ENCODE measurements around the gene RBM18. TPM values are rescaled to one million over a fixed set of nuclear protein-coding genes. Genes with fewer than 3 reads are reported as not detected.

The RBM18 gene
- total RNA-seq, 2 experiments from 2014 or later: 20.9 to 23.4 TPM

DNA sequence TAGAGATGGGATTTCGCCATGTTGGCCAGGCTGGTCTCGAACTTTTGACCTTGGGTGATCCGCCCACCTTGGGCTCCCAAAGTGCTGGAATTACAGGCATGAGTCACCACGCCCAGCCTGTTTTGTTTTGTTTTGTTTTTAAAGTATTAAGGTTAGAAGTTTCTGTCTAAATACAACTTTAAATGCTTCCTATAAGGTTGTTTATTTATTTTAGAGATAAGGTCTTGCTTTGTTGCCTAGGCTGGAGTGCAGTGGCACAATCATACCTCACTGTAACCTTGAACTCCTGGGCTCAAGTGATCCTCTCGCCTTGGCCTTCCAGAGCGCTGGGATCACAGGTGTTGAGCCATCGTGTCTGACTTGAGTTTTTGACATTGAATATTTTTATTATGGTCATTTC, 11.5 kb upstream of the RBM18 start:
- peaks cover 1% of the 10 kb centered on the region for H3K9me3 Mint-ChIP-seq
- H3K36me3 Mint-ChIP-seq: peaks cover 49% of the 10 kb centered on the region
- no peaks in the 10 kb centered on the region for H3K27me3 Mint-ChIP-seq
- H3K4me1 Mint-ChIP-seq: no peaks in the 10 kb centered on the region
- no peak for DNase-seq
- POLR2A ChIA-PET: no interaction called here
- H3K4me3 Mint-ChIP-seq: no peak overlapping the region
- H3K27ac Mint-ChIP-seq: no peak overlapping the region
- no peak for ATAC-seq (ENCODE audit: low read depth)

DNA sequence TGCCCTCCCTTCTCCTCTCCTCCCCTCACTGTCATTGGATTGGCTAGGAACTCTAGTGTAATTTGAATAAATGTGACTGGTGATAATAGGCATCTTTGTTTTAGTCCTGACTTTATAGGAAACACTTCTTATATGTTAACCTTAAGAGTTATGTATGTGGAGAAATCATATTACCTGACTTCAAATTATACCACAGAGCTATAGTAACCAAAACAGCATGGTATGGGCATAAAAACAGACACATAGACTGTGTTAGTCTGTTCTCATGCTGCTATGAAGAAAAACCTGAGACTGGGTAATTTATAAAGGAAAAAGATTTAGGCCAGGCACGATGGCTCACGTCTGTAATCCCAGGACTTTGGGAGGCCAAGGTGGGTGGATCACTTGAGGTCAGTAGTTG, 9.4 kb upstream of the RBM18 start:
- POLR2A ChIA-PET: no interaction called here
- no peak overlapping the region for H3K4me3 Mint-ChIP-seq
- peaks cover 53% of the 10 kb centered on the region for H3K36me3 Mint-ChIP-seq
- no peak for ATAC-seq (ENCODE audit: low read depth)
- H3K4me1 Mint-ChIP-seq: no peaks in the 10 kb centered on the region
- no peak for DNase-seq
- H3K27ac Mint-ChIP-seq: no peak overlapping the region
- H3K9me3 Mint-ChIP-seq: peaks cover 1% of the 10 kb centered on the region
- H3K27me3 Mint-ChIP-seq: no peaks in the 10 kb centered on the region

DNA sequence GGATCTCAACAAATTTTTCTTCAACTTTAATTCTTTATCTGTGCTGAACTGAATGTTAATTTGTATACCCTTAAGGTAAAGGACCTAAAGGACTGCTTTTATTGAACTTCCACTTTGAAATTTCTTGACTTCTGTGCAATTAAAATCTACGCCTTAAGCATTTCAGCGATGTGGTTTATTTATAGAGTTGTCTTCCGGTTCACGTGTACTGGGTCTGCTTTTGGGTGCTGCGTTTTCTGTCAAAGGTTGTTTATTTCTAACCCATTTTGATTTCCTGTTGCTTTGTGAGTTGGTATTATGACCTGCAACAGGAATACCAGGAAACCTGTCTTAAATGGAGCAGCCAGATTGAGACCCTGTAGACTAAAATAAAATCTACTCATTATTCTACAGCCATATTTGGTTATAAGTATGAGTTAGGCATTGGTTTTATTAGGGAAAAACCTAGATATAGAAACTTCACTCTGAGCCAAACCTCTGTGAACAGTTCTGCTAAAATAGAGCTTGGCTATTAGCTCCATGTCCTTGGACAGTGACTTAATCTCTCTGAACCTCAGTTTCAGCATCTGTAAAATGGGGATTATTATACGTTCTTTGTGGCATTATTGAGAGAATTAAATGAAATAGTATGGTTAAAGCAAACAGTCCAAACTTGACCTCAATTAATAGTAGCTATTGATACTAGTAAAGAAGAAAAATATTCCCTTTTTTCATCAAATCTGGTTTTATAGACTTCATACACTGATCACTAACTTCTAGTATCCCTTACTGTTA, 3.6 kb upstream of the RBM18 start:
- Mint-ChIP-seq H3K27ac (no peak overlapping the region), H3K9me3 (no peaks in the 10 kb centered on the region), H3K36me3 (peaks cover 22% of the 10 kb centered on the region), H3K4me3 (no peak overlapping the region), H3K27me3 (no peaks in the 10 kb centered on the region), H3K4me1 (peaks cover 20% of the 10 kb centered on the region)
- DNase-seq (no peak), ATAC-seq (ENCODE audit: low read depth) (no peak)
- POLR2A ChIA-PET: no interaction called here

DNA sequence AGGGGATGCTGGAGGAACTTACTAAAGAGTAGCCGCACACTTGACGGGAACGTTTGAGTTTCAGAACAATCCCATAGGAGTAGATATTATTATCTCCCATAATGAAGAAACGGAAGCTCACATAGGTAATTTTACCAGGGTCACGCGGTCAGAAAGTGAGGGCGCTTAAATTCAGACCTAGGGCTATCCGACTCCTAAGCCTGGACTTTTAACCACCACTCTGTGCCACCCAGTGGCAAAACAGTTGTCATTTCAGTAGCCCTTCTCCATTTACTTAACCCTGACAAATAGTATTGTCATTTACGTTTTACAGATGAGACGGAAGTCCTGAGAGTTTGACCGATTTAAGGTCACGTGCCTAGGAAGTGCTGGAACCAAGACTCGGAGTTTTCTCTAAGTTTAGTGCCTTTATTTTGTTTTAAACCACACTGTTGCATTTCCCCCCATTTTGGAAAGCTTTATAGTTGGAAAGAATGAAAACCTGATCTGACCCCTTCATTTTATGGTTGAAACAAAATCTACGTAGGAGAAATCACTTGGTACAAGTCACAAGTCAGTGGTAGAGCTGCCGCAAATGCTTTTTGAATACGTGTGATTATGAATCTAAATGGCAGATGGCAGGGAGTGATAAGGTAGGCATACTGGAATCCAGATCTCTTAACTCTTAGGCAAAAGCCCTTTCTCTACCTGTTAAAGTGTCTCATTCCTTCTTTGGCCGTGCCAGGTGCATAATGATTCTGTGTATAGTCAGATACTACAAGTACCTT, 692 bp upstream of the RBM18 start:
- ATAC-seq (ENCODE audit: low read depth) (peak; percentile 44), DNase-seq (no peak)
- no peaks in the 10 kb centered on the region for H3K27me3 Mint-ChIP-seq

DNA sequence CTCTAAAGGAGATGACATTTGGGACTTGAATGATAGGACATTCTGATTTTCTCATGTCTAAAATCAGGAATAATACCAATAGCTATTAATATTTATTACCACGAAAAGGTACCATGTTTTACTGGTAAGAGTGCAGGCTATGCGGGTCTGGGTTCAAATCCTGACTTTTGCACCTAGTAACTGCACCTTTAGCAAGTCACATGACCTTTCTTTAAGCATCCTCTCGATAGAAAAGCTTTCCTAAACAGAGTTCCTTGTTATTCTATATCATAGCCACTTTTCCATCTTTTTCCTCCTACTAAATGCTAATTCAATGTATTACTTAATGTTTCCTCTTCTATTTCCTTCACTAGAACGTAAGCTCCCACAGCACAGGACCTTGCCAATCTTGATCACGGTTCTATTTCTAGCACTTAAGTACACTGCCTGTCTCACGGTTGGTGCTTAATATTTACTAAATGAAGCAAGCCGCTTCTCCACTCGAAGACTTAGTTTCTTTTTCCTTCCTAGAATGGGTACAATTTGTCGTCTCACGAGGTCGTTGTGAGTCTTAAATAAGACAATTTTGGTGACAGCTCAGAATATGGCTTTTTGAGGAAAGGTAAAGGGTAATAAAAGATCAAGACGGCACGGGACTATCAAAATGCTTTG, 816 bp downstream of the RBM18 start:
- POLR2A ChIA-PET: interaction anchor here (0.9 to 2.7 kb wide), 8 partner anchors 82 to 641 kb away, joined by 3 to 15 read pairs (median 4); partner anchors contain the start of genes MORN5, NDUFA8 and RC3H2
- H3K36me3 Mint-ChIP-seq: peaks cover 7% of the 10 kb centered on the region
- no peaks in the 10 kb centered on the region for H3K27me3 Mint-ChIP-seq
- DNase-seq (no peak), ATAC-seq (ENCODE audit: low read depth) (no peak)
- H3K27ac Mint-ChIP-seq: peak overlapping the region; percentile 99
- H3K9me3 Mint-ChIP-seq: no peaks in the 10 kb centered on the region
- H3K4me3 Mint-ChIP-seq: peak overlapping the region; percentile 99
- H3K4me1 Mint-ChIP-seq: peaks cover 30% of the 10 kb centered on the region

More for the DNA sequence above, 692 bp upstream of the RBM18 start:
- H3K27ac Mint-ChIP-seq: peak overlapping the region; percentile 99
- peaks cover 5% of the 10 kb centered on the region for H3K36me3 Mint-ChIP-seq
- POLR2A ChIA-PET: interaction anchor here (0.6 to 2.7 kb wide), 12 partner anchors 12 to 1555 kb away, joined by 3 to 15 read pairs (median 4); partner anchors contain the start of genes MORN5, NDUFA8 and RC3H2
- peak overlapping the region; percentile 99 for H3K4me3 Mint-ChIP-seq
- no peaks in the 10 kb centered on the region for H3K9me3 Mint-ChIP-seq
- H3K4me1 Mint-ChIP-seq: peaks cover 30% of the 10 kb centered on the region

DNA sequence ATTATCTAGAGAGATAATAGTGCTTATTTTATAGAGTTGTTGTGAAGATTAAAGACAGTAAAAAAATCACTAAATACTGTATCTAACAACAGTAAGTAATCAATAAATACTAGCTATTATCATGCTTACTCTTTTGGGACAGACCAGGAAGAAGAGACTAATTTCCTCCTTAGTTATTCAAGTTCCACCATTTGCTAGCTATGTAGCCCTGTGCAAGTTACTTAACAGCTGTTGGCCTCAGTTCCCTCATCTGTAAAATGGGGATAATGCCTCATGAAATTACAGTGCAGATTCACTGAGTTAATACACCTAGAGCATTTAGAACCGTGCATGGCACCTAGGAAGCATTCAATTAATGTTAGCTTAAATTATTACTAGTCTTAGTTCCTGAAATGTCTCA, 2.6 kb downstream of the RBM18 start:
- Mint-ChIP-seq H3K27ac (peak overlapping the region; percentile 23), H3K36me3 (peaks cover 7% of the 10 kb centered on the region), H3K9me3 (no peaks in the 10 kb centered on the region), H3K4me3 (no peak overlapping the region), H3K27me3 (no peaks in the 10 kb centered on the region), H3K4me1 (peaks cover 26% of the 10 kb centered on the region)
- DNase-seq (no peak), ATAC-seq (ENCODE audit: low read depth) (no peak)
- POLR2A ChIA-PET: interaction anchor here (0.6 kb wide), 1 partner anchor 571 kb away, joined by 4 read pairs; no protein-coding TSS in a partner anchor

DNA sequence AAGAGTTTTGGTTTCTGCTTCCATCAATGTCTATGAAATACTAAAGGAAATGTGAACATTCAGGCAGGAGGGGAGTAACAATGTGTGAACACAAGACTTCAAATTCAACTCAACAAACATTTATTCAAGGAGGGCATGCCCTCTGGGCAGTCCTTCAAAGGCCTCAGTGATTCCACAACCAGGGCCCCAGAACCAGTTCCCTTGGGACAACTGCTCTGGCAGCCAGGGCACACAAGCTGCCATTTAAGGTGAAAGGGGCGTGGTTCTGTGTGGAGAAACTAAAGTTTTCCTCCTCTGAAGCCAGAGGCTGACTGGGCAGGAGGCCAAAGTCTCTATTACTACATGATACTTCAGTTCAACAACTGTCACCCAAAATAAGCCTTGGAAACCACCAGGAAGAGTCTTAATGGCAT, 3.2 kb downstream of the RBM18 start:
- Mint-ChIP-seq H3K4me3 (no peak overlapping the region), H3K4me1 (peaks cover 26% of the 10 kb centered on the region), H3K27me3 (no peaks in the 10 kb centered on the region), H3K27ac (no peak overlapping the region), H3K9me3 (no peaks in the 10 kb centered on the region), H3K36me3 (peaks cover 7% of the 10 kb centered on the region)
- ATAC-seq (ENCODE audit: low read depth) (no peak), DNase-seq (no peak)
- POLR2A ChIA-PET: no interaction called here

DNA sequence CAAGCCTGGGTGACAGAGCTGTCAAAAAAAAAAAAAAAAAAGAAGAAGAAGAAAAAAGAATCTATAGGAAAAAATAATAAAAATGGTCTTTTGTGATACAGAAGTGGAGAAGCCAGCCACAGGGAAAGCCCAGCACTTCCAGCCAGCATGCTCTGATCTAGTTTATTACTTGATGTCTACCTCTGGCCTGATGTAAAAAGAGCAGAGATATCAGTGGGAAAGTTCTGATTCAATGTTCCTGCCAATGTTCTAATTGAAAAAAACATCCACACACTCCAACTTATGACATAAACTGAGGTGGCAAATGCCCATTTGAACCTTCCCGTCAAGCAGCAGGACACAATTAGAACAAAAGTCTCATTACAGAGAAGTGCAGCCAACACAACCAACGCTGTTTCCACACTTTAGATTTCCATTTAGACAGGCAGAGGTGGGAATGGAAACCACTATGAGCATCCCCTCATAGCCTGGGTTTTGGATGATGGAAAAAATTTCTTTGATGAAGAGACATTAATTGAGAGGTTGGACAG, 5.7 kb downstream of the RBM18 start:
- Mint-ChIP-seq H3K27ac (no peak overlapping the region), H3K9me3 (no peaks in the 10 kb centered on the region), H3K27me3 (no peaks in the 10 kb centered on the region), H3K4me1 (peaks cover 14% of the 10 kb centered on the region), H3K4me3 (no peak overlapping the region), H3K36me3 (peaks cover 8% of the 10 kb centered on the region)
- DNase-seq: no peak
- ATAC-seq (ENCODE audit: low read depth): no peak
- POLR2A ChIA-PET: interaction anchor here (0.6 kb wide), 1 partner anchor 41 kb away, joined by 3 read pairs; no protein-coding TSS in a partner anchor

DNA sequence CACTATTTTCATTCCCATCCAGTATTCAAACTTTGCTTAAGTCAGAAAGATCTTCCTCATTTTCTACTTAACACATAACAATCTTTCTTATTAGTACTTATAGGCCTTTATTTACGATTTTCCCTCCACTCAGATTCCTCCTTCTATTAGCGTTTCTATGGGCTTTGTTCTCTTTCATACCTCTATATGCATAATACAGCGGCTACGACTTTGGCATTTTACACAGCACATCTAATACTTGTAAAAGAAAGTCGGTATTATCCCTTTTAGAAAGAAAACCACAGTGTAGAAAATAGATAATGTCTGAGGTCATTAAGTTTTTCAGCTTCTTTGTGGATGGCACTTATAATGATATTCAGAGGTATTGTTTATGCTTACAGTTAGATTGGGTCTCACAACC, 8.4 kb downstream of the RBM18 start:
- Mint-ChIP-seq H3K9me3 (no peaks in the 10 kb centered on the region), H3K4me3 (no peak overlapping the region), H3K4me1 (peaks cover 2% of the 10 kb centered on the region), H3K27me3 (no peaks in the 10 kb centered on the region), H3K36me3 (peaks cover 12% of the 10 kb centered on the region), H3K27ac (no peak overlapping the region)
- ATAC-seq (ENCODE audit: low read depth) (no peak), DNase-seq (no peak)
- POLR2A ChIA-PET: no interaction called here

DNA sequence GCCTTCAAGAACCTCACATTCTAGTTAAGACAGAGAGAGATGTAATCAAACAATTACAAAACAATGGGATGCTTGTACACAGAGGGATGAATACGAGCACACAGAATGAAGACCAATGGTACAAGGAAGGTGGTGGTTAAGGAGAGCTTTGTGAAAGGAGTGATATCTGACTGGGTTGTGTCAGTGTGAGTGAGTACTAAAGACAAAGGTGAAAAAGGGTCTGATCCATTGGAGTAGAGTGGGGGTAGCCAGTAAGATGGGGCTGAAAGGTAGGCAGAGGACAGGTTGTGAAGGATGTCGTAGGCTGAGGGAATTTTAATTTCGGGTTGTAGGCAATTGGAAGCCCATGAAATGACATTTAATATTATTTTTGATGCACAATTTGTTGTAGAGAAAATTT, 9.9 kb downstream of the RBM18 start:
- ATAC-seq (ENCODE audit: low read depth): no peak
- POLR2A ChIA-PET: no interaction called here
- Mint-ChIP-seq H3K9me3 (no peaks in the 10 kb centered on the region), H3K27me3 (no peaks in the 10 kb centered on the region), H3K36me3 (peaks cover 18% of the 10 kb centered on the region), H3K4me3 (no peak overlapping the region), H3K27ac (no peak overlapping the region), H3K4me1 (peaks cover 2% of the 10 kb centered on the region)
- no peak for DNase-seq

DNA sequence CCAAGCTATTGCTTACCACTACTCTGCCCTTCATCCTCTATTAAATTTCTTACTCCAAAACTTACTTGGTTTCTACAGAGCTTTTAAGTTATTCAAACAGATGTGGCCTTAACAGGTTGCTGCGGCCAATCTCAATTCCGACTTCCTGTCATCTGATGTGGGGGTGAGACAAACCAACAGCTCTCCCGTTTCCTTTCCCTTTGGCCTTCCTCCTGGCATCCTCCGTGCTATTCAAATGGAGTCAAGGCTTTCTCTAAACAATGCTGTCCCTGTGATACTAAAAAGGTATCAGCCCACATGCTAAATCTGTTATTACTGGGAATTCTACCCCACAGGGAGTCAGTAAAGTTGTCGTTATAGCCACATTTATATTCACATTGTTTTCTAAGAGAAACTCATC, 11.8 kb downstream of the RBM18 start:
- POLR2A ChIA-PET: no interaction called here
- H3K9me3 Mint-ChIP-seq: no peaks in the 10 kb centered on the region
- ATAC-seq (ENCODE audit: low read depth) (no peak), DNase-seq (no peak)
- H3K4me1 Mint-ChIP-seq: peaks cover 2% of the 10 kb centered on the region
- H3K27me3 Mint-ChIP-seq: no peaks in the 10 kb centered on the region
- H3K36me3 Mint-ChIP-seq: peaks cover 18% of the 10 kb centered on the region
- no peak overlapping the region for H3K27ac Mint-ChIP-seq
- H3K4me3 Mint-ChIP-seq: no peak overlapping the region

DNA sequence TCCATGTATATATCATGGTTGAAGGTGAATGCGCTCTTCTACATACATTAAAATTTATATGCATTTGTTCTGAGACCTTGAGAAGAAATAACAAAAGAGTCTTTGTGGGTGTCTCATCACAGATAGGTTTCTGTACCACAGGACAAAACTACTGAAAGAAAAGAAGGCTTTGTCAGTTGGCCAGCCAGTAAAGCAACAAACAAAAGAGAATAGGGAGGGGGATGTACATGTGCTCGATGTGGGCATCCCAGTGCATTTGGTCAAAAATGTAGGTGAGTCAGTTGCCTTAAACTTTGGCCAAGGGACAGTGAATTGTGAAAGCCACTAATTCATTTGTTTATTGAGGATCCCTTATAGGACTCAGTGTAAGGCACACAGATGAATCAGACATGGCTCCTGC, 13.3 kb downstream of the RBM18 start:
- Mint-ChIP-seq H3K27ac (no peak overlapping the region), H3K4me1 (peaks cover 2% of the 10 kb centered on the region), H3K4me3 (no peak overlapping the region), H3K36me3 (peaks cover 23% of the 10 kb centered on the region), H3K9me3 (no peaks in the 10 kb centered on the region), H3K27me3 (no peaks in the 10 kb centered on the region)
- POLR2A ChIA-PET: no interaction called here
- ATAC-seq (ENCODE audit: low read depth): no peak
- DNase-seq: no peak

DNA sequence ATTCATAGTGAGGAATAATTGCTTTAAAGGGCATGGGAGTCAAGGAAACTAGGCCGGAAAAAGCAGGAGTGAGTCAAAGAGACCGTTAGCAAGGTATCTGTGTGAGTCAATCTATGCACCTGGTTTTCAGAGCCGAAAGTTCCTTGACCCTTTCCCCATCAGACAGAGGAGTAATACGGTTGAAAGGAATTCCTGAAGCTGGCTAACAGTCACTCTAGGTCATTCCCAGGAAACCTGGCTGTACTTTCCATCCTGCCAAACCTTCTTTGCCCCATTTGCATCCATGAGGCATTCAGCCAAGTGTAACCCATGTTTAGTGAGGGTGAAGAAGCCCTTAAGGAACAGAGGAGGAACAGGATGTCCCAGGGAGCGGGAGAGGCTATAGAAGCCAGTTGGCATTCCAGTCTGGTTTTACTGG, 16.2 kb downstream of the RBM18 start:
- POLR2A ChIA-PET: no interaction called here
- no peaks in the 10 kb centered on the region for H3K27me3 Mint-ChIP-seq
- no peaks in the 10 kb centered on the region for H3K9me3 Mint-ChIP-seq
- no peak overlapping the region for H3K4me3 Mint-ChIP-seq
- ATAC-seq (ENCODE audit: low read depth) (no peak), DNase-seq (no peak)
- H3K36me3 Mint-ChIP-seq: peaks cover 34% of the 10 kb centered on the region
- H3K27ac Mint-ChIP-seq: no peak overlapping the region
- H3K4me1 Mint-ChIP-seq: peaks cover 2% of the 10 kb centered on the region

Data from activated naive CD8-positive, alpha-beta T cell treated with anti-CD3 and anti-CD28 coated beads, Interleukin-2, amount 10 ng/mL, durations not matched to agents 7 days and 5 days (primary cell).